GM12875 (cell line): Measurements from ENCODE around the gene GSX2.

Source experiments
- H3K4me3 ChIP-seq: one replicate; pipeline ENCODE4 v1.5.1; 2011; ENCODE audit warnings: low read depth, low read length, control low read depth
- CTCF ChIP-seq: IDR thresholded peaks from 2 replicates; pipeline ENCODE4 v1.5.1; 2011; ENCODE audit warnings: low read depth, mild to moderate bottlenecking, control low read depth, inconsistent platforms, low read length, moderate library complexity, borderline replicate concordance; ENCODE audit not compliant: insufficient read depth

The GSX2 gene

DNA sequence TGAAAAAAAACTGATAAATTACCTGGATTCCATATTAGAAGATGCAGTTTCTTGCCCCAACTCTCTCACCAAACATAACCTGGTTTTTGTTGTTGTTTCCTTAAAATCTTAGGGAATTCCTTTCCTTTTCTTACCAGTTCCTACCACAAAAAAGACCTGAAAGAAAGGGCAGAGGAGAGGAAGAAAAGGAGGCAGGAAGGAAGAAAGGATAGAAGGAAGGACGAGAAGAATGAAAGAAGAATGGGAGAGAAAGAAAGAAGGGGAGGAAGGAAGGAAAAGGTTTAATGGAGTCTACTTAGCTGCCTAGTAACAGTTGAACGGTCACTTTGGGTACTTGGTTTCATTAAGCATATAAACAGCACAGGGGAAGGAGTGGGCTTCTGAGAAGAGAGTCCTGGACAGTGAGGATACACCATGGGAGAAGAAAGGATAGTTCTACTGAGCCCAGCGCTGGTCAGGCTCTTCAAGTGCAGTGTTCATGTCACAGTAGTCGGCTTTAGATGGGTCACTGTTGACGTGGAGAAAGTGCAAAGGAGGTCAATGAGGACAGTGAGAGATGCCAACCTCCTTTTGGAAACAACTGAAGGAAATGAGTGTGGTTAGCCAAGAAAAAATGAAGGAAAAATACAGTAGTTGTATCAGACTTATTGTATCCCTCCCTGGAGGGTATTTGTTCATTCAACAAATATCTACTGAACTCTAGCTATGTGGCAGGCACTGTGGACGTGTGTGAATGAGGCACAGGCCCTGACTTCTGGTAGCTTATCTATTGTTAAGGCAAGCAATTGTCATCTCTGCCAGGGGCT is 34.5 kb upstream of the GSX2 start:
- no peak for TF ChIP-seq CTCF
- no peak overlapping the region for H3K4me3 ChIP-seq

DNA sequence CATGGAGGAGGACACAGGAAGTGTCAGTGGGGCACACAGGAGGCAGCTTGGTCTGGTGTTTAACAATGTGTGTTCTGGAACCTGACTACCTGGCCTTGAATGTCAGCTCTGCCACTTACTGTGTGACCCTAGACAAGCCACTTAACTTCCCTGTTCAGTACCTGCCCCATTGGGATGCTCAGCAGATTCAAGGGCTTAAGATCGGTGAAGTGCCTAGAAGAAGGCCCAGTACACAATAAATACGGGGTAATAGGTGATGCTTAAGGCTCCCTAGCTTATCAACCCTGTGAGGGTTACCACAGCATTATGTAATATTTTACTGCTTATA is 33.9 kb upstream of the GSX2 start:
- TF ChIP-seq CTCF = no peak
- no peak overlapping the region for H3K4me3 ChIP-seq

GRCh38 chr4:54066718-54067129 is 33.2 kb upstream of the GSX2 start:
- no peak for TF ChIP-seq CTCF
- H3K4me3 ChIP-seq = no peak overlapping the region

DNA sequence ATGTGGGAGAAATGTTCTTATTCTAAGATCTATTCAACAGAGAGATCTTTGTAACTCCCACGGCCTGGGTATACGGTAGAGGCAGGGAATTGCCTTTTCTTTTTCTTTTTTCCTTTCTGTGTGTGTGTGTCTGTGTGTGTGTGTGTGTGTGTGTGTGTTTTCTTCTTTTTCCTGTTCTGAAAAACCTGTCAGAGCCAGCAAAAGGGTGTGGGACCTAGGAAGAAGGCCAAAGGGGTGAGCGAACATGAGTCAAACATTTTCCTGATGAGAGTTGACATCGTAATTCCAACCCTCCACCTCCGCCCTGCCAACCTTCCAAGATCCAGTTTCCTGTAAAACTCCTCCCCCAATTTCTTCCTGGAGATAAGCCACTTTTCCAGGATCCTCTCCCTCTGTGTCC is 32.8 kb upstream of the GSX2 start:
- no peak for TF ChIP-seq CTCF
- no peak overlapping the region for H3K4me3 ChIP-seq

GRCh38 chr4:54073271-54073880 is 26.6 kb upstream of the GSX2 start:
- no peak for TF ChIP-seq CTCF
- H3K4me3 ChIP-seq = no peak overlapping the region

GRCh38 chr4:54074381-54074780 is 25.6 kb upstream of the GSX2 start:
- TF ChIP-seq CTCF = no peak
- no peak overlapping the region for H3K4me3 ChIP-seq

- no peak overlapping the region for H3K4me3 ChIP-seq
- TF ChIP-seq CTCF = no peak
Measured at GRCh38 chr4:54076673-54077072, 23.3 kb upstream of the GSX2 start.
